NCI-H2107 treated with DMSO at 0.1 percent for 48 hours (cell line): Measurements from ENCODE around the gene SRCAP.

Experiments used
- DNase-seq: peaks from one replicate; lab custom pipeline; 2025; ENCODE audit not compliant: unreplicated experiment; lab: John Stamatoyannopoulos, UW

The SRCAP gene

GRCh38 chr16:30773826-30774225 lies 74.9 kb downstream of the SRCAP start:
- DNase-seq: no peak

- no peak for DNase-seq
Observed at GRCh38 chr16:30774367-30775130, 75.6 kb downstream of the SRCAP start.

GRCh38 chr16:30775131-30775391 lies 76.1 kb downstream of the SRCAP start:
- no peak for DNase-seq

GRCh38 chr16:30775392-30776188 lies 76.6 kb downstream of the SRCAP start:
- peak; percentile 47 for DNase-seq

- no peak for DNase-seq
Observed at GRCh38 chr16:30777591-30778297, 78.8 kb downstream of the SRCAP start.

DNA sequence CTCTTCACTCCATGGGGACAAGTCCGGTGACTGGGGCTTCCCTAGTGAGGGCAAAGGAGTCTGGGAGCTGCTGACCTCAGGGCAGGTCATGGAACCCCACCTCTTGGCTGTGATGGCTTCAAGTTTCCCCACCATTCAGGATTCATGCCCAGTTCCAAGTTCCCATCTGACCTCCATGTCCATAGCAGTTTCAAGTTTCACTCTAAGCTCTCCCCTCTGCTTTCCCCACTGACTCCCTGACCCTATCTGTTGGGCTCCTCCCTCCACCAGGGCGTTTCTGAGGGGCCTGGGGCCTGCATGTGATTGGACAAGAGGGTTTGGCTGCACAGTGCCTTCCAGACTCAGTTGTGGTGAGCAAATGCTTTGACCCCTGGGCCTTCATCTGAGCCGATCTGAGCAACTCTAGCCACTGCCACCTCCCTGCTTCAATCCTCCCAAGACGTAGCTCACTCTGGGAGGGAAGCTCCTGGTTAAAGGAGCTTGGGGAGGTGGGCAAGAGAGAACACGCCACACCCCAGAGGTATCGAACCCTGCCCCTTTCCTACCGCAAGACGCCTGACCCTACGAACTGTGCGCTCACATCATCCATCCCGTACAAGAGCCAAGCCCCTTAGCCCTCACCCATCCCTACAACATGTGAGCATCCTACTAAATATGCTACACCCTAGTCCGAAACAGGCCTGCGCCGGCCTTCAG lies 79.7 kb downstream of the SRCAP start:
- DNase-seq: no peak

DNA sequence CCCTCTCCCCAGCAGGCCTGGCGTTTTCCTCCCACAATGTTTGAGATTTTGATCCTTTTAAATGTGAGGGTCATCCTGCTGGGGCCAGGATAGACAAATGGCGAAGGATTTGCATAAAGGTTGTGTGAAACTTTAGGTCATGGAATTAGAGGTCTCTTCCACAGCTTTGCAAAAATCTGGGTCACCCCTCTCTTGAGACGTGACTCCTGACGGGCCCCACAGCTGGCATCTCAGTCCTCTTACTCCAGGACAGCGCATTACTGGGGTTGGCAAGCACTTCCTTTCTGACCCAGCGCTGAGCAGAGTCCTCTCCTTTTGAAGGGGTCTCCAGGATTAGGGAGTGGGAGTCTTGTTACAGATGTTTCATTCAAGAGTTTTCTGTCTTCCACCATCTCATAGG lies 80.6 kb downstream of the SRCAP start:
- no peak for DNase-seq

DNA sequence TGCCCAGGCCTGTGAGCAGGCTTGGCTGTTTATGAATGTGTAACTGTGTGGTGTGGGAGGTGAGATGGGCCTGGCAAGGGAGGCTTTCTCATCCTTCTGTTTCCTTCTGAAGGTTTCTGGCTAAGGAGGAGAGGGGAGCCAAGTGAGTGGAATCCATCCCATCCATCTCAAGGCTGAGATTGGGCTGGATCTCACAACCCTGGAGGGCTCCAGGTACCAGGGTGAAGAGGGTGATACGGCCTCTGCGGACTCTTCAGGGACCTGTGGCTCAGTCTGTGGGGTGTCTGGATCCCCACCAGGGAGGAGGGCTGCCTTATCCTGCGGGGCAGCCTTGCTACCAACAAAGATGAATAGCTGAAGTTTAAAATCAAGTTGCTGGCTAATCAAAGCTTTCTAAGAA lies 81.0 kb downstream of the SRCAP start:
- DNase-seq: no peak

GRCh38 chr16:30780549-30780948 lies 81.6 kb downstream of the SRCAP start:
- no peak for DNase-seq

- DNase-seq: no peak
Observed at GRCh38 chr16:30782486-30783279, 83.7 kb downstream of the SRCAP start.

- DNase-seq: no peak
Observed at GRCh38 chr16:30783280-30784109, 84.5 kb downstream of the SRCAP start.

- DNase-seq: no peak
Observed at GRCh38 chr16:30784215-30784614, 85.2 kb downstream of the SRCAP start.

GRCh38 chr16:30785126-30786106 lies 86.4 kb downstream of the SRCAP start:
- no peak for DNase-seq

DNA sequence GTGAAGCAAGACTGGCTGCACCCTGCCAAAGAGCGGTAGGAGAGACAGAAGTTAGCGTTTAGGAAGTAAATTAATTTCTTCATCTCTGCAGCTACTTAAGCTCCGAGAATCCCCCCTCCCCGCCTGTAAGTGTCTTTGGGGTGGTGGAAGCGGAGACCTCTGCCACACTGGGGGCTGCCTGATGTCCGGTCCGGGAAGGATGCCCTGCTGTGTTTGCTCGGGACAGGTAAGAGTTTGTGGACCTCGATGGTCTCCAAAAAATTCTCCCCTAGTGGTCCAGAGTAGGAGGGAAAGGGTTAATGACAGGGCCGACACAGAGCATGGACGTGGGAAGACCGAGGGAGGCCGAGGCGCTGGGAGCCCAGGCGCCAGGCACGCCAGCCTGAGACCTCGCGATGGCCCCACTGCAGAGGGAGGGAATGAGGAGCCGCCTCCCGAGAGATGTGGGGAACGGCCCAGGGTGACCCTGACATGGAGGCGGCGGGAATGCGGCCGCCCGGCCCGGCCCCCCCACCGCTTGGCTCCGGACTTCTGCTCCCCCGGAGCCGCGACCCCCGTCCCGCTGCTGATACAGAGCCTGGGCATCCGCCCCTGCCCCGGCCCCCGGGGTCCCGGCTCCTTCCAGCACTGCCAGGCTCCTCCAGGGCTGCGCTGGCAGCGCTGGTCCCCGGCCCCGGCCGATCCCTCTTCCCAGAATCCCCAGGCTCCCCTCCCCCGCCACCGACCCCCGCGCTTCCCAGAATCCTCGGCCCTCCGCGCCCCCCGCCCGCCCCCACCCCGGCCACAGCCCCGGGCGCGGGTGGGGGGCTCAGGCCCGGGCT lies 87.4 kb downstream of the SRCAP start:
- no peak for DNase-seq

- peak; percentile 19 for DNase-seq
Observed at GRCh38 chr16:30786936-30787612, 88.1 kb downstream of the SRCAP start, which contains the start of gene ZNF629. TSS of gene ZNF629 (minus strand) at chr16:30787205. CDS start at chr16:30784482, 2,723 bp downstream.

DNA sequence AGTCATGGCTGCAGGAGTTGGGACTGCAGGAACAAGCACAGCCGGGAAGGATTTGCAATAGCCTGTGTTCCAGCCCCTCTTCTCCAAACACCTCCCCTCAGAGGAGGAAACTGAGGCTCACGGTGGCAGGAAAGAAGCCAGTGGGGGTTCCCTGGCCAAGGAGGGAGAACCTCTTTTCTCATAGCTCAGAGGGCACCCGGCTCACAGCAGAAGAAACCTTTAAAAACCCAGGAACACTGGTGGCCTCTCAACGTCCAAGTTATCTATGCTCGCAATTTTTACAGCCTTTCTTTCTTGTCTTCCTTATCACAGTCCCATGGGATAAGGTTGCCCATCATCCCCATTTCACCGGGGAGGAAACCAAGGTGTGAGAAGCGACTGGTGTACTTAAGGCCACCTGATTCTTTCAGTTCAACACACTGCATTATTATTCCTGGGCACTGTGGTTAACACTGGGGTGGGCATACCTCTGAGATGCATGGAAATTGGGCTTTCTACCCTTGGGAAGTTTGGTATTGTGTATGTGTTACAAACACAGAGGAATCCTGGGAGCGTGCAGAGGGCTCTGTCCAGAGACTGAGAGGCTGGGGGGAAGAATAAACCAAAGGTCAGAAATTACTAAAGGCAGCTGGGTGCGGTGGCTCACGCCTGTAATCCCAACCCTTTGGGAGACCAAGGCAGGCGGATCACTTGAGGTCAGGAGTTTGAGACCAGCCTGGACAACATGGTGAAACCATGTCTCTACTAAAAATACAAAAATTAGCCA lies 88.8 kb downstream of the SRCAP start:
- no peak for DNase-seq
